Inferior parietal cortex (tissue), 1 donor: ENCODE measurements around the gene PIK3C3.
A peak's percentile ranks its signal among the peaks of the same experiment; 100 is the strongest.

Experiments used
- DNase-seq: peaks from one replicate; pipeline ENCODE4 v3.0.0-alpha.2; 2016; ENCODE audit errors: extremely low spot score

PIK3C3 gene

DNA sequence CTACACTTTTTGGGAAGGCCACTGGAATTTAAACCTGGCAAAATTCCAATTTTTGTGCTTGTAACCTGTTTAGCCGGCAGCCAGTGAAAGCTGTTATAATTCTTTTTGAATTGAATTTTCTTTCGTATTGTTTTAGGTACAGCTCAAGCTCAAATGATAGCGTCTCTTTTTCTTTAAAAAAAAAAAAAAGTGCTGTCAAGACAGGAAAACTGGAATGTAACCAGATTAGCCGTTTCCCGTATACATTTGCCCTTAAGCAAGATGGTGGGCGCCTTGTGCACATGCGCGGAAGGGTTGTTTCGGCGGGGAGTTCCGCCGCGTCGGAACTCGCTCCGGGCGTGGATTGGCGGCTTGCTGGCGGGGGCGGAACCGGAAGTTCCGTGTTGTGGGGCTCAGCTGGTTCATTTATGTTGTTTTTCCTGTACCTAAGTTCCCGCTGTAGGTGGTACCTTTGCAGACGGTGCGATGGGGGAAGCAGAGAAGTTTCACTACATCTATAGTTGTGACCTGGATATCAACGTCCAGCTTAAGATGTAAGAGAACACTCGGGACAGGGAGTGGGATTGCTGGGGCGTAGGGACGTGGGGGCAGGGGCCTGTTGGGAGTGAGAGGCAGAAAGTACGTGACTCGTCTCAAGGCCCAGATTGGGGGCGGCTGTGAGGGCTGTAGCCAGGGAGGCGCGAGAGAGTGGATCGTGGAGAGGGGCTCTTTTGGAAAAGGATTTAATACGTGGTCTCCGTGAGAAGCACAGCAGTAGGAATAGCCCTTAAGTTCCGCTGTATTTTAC, at the start of gene PIK3C3:
PIK3C3 (plus strand) TSS at position 408 of the 787 bp plus-strand sequence; CDS start at position 466, 58 bp downstream.
- peak; percentile 99 for DNase-seq

- DNase-seq, result no peak
These were observed 49.1 kb upstream of the PIK3C3 start for GRCh38 chr18:41905786-41906527.

GRCh38 chr18:41906528-41907146, 48.4 kb upstream of the PIK3C3 start:
- DNase-seq, result peak; percentile 65

DNA sequence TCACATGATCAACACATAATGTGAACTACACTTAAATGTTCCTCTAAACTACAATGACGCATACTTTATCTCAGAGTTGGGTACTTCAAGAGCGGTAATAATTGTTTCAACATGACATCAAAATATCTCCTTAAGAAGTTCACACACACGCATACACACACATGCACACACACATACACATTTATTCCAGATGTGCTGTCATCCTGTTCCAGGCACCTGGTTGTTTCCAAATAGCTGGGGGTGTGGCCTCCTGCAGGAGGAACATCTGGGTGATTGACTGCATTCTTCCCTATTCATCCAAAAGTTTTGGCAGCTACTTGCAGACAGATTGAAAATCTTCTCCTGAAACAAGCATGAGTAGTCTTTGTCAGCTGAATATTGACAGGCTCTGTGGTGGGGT, 37.9 kb upstream of the PIK3C3 start:
- no peak for DNase-seq

DNA sequence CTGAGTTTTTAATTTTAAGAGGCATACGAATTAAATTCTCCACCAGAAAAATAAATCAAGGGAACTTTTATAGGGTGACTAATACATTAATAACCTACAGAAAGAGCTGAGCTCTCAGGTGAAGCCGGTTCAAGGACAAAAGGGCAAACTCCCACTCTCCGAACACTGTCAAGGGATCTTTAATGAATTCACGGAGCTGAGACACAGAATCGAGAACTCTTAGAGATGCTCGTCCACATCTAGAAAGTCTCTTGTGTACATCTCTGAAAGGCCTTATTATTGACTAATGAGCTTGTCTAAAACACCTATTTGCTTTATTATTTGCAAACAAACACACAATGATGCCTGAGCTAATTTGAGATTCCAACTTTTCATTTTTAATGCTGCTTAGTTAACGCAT, 33.3 kb upstream of the PIK3C3 start:
- no peak for DNase-seq

DNA sequence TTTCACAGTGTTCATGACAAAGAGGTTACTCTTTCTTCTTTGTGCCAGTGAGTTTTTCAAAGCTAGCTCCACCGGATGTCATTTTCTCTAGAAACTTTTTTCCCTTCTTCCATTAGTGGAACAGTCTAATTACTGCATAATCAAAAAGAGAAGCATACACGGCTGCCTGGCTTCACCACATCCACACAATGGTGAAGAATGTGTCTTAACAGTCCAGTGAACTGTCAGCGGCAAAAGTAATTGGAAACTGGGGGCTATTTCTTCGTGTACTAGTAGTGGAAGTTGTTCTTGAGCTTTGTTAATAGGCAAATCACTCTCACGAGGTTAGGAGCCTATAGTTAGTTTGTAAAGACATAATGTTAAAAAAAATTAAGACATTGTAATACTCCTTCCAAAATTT, 32.9 kb upstream of the PIK3C3 start:
- DNase-seq, result no peak

GRCh38 chr18:41922841-41923240, 32.2 kb upstream of the PIK3C3 start:
- DNase-seq, result no peak

DNA sequence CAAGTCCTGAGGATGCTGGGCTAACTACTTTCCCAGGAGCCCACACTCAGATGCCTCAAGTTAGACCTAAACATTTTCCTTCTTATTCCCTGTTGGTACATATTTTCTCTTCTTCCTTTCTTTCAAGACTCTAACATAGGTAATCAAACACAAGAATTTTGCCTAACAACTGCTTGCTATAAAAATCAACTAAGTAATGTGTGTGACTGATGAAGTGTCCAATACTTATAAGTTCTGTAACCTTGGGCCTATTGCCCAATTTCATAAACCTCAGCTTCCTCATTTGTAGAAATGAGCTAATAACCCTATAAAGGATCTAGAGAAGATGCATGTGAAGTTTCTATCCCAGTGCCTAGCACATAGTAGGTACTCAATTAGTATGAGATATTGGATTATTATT, 31.6 kb upstream of the PIK3C3 start:
- no peak for DNase-seq

- no peak for DNase-seq
These were observed 26.5 kb upstream of the PIK3C3 start for GRCh38 chr18:41928581-41928980.

DNA sequence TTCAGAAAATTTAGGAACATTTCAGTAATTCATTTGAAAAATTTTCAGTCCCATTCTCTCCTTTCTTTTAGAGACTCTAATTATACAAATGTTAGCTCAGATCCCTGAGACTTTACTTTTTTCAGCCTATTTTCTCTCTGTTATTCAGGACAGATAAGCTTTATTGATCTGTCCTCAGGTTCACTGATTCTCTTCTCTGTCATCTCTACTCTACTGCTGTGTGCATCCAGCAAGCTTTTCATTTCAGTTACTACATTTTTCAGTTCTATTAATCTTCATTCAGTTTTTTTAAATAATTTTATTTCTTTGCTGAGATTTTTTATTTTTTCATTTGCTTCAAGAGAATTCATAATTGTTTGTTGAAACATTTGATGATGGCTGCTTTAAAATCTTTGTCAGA, 22.1 kb upstream of the PIK3C3 start:
- no peak for DNase-seq

GRCh38 chr18:41933778-41934177, 21.3 kb upstream of the PIK3C3 start:
- no peak for DNase-seq

DNA sequence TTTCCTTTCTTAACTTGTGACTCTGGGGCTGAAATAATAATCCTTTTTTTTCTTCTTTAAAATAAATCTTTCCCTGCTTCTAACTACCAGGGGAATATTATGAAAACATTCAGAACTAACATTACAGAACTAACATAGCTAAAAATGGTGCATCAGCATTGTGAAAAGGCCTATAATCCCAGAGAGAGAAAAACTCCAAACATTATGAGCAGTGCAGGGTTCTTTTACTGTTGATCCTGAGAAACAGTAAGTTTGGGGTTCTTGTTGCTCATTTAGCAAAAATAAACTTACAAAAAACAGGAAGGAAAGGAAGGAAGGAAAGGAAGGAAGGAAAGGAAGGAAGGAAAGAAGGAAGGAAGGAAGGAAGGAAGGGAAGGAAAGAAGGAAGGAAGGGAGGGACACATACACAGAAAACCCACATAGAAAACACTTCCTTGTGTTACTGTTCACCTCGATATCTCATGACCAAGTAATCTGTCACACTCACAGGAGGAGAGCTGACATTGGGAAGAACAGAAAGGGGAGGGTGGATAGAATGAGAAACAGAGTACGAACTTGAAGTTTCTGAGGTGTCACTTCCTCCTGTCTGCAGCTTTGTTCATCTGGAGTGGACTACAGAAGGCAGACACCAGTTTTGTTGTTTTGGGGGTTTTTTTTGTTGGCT, 18.4 kb upstream of the PIK3C3 start:
- no peak for DNase-seq

DNA sequence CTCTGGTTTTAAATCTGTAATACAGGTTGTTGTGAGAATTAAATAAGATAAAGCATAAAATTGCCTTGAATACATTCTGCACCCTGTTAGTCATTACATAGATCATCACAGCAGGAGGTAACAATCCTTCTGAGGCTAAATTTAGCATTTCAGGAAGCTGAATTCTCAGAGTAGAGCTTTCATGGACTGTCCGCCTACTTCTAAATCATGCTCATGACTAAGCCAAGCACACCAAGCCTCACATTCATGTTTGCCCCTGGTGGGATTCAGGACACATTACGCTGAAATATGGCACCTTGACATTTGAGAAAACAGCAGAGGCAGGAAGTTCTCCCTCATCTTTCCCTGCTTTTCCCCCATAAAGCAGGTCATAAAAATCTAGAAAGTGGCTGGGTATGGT, 16.6 kb upstream of the PIK3C3 start:
- DNase-seq, result no peak

- DNase-seq, result no peak
These were observed 15.7 kb upstream of the PIK3C3 start for GRCh38 chr18:41939326-41939725.

GRCh38 chr18:41940506-41941215, 14.4 kb upstream of the PIK3C3 start:
- no peak for DNase-seq

DNA sequence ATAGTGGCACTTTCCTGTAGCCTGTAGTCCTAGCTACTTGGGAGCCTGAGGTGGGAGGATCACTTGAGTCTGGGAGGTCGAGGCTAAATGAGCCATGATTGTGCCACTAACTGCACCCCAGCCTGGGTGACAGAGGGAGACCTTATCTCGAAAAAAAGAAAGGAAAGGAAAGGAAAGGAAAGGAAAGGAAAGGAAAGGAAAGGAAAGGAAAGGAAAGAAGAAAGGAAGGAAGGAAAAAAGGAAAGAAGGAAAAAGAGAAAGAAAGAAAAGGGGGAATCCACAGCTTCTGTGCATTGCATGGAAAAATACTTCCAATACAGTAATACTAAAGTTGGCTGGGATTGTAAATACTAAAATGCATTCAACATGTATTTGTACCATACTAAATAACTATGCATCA, 12.8 kb upstream of the PIK3C3 start:
- DNase-seq, result no peak

DNA sequence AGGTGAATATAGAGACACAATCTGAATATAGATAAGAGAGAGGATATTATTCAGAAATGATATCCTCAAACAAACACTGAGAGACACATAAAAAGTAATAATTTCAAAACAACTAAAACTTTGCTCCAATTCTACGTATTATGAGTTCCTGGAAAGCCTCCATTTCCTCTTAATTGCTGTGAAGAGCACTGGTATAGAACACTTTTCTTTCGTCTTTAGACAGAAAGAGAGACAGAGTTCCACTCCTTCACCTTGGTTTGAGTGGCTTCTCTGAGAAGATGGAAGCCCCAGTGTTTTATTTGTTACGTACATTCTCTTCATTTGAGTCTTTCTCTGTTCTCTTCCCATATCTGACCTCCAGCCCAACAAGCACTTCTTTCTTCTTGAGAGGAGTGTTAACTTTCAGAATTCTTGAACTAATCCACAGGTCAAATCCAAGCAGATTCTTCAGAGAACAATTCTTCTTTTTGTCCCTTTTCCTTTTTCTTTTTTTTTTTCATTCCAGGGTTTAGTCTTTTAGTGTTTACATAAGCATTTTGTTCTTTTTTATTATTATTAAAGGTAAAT, 6.4 kb upstream of the PIK3C3 start:
- DNase-seq, result no peak

- DNase-seq, result no peak
These were observed 5.7 kb upstream of the PIK3C3 start for GRCh38 chr18:41949206-41949920.

GRCh38 chr18:41955688-41956087, 654 bp downstream of the PIK3C3 start:
- no peak for DNase-seq

DNA sequence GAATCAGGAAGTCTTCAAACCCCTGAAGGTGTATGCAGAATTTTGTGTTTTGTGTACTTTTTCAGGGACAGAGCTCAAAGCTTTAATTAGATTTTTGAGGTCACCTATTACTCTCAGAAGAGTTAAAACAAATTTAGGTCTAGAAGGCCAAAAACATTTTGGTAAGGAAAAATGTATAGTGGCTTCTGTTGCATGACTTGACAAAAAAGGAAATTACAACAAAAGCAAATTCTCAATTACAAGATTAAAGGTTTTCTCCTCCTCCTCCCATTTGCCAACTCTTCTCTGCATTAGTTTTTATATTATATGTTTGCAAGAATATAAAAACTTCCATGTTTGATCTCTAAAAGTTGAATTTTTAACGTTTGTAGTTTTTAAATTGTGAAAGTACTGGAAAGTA, 4.0 kb downstream of the PIK3C3 start:
- no peak for DNase-seq
